ENCODE measurements around the gene NSG2.

DNA sequence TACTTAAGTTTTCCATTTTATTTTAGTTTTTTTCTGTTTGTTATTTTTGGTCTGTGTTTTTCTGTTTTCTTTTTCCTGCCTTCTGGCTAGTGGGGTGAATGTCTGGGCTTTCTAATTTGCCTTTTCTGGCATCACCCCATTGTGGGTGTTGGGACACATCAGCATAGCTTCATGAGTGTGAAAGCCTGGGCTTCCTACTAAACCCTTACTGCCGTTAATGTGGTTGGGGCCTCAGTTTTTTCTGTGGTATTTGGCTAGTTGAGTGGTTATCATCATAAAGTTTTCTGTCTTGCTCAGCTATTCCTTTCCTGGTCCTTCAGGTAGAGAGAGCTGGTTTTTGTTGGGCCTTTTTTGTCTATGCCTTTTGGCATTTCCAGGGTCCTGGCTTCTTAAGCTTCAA lies 35.1 kb upstream of the NSG2 start:
- TF ChIP-seq, protein P1, sequence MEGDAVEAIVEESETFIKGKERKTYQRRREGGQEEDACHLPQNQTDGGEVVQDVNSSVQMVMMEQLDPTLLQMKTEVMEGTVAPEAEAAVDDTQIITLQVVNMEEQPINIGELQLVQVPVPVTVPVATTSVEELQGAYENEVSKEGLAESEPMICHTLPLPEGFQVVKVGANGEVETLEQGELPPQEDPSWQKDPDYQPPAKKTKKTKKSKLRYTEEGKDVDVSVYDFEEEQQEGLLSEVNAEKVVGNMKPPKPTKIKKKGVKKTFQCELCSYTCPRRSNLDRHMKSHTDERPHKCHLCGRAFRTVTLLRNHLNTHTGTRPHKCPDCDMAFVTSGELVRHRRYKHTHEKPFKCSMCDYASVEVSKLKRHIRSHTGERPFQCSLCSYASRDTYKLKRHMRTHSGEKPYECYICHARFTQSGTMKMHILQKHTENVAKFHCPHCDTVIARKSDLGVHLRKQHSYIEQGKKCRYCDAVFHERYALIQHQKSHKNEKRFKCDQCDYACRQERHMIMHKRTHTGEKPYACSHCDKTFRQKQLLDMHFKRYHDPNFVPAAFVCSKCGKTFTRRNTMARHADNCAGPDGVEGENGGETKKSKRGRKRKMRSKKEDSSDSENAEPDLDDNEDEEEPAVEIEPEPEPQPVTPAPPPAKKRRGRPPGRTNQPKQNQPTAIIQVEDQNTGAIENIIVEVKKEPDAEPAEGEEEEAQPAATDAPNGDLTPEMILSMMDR (IDR thresholded peaks at IDR 0.05; ENCODE audit: insufficient read depth, low read length, poor library complexity, severe bottlenecking) = no peak
- TF ChIP-seq EZH2phosphoT487 (conservative IDR thresholded peaks at IDR 0.05; ENCODE audit: low read length) = no peak

Data from SU-DHL-6 (cell line).